Fibroblast of pulmonary artery (primary cell): ENCODE results near the gene INIP.

ENCODE experiments used
- DNase-seq: peaks from one replicate; pipeline ENCODE4 v3.0.0-alpha.2; 2010; ENCODE audit warnings: low read depth
- H3K4me3 ChIP-seq: replicated peaks from 2 replicates; pipeline ENCODE4 v1.5.1; 2011; ENCODE audit warnings: low read depth, mild to moderate bottlenecking, control low read depth, low read length, moderate library complexity
- TF ChIP-seq, protein P1 (sequence below): IDR thresholded peaks from 2 replicates; pipeline ENCODE4 v1.5.1; 2011; ENCODE audit warnings: mild to moderate bottlenecking, control low read depth, low read length, inconsistent platforms; ENCODE audit errors: missing control alignments

INIP gene, protein sequence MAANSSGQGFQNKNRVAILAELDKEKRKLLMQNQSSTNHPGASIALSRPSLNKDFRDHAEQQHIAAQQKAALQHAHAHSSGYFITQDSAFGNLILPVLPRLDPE

DNA sequence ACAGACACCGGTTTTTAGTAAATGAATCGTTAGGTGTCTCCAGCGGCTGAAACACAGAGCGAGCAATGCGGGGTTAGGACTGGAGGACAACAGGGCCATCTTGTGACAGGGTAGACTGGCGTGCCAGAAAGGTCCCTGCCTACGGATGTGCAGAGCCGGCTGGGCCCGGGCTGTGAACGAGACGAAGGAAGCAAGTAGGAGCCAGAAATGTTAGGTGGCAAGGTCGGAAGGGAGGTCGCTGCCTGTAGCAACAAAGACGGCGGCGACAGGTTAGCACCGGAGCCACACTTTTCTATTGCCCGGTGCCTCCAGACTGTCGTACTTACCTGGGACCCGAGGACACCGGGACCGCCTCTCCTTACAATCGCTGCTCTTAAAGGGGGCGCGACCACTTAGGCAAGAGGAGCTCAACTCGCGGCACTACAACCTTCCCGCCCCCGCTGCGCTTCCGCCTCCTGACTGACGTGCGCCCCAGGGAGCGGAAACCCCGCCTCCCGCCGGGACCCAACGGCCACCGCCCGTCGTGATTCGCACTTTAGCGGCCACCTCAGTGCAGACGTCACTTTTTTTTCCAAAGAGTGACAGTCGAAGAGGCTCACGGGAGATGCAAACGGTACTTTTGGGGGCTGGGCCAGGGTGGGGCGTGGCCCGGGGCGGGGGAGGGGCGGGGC lies at the start of gene INIP:
INIP (minus strand) TSS at position 457 of the 671 bp plus-strand sequence. CDS start 1,632 bp downstream, outside the sequence.
- DNase-seq: peak; percentile 97
- TF ChIP-seq, protein P1, sequence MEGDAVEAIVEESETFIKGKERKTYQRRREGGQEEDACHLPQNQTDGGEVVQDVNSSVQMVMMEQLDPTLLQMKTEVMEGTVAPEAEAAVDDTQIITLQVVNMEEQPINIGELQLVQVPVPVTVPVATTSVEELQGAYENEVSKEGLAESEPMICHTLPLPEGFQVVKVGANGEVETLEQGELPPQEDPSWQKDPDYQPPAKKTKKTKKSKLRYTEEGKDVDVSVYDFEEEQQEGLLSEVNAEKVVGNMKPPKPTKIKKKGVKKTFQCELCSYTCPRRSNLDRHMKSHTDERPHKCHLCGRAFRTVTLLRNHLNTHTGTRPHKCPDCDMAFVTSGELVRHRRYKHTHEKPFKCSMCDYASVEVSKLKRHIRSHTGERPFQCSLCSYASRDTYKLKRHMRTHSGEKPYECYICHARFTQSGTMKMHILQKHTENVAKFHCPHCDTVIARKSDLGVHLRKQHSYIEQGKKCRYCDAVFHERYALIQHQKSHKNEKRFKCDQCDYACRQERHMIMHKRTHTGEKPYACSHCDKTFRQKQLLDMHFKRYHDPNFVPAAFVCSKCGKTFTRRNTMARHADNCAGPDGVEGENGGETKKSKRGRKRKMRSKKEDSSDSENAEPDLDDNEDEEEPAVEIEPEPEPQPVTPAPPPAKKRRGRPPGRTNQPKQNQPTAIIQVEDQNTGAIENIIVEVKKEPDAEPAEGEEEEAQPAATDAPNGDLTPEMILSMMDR: no peak
- peak within 1 kb of the TSS; percentile 98 for H3K4me3 ChIP-seq

DNA sequence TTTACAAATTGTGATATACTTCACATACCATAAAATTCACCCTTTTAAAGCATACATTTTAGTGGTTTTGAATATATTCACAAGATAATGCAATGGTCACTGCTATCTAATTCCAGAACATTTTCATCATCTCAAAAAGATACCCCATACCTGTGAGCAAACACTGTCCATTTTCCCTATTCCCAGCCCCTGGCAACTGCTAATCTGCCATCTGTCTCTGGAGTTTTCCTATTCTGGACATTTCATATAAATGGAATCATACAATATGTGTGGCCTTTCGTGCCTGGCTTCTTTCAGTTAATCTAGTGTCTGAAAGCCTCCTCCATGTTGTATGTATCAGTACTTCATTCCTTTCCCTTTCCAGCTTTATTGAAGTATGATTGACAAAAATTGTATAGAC lies 47.4 kb upstream of the INIP start:
- no peak for DNase-seq
- TF ChIP-seq, protein P1: no peak
- H3K4me3 ChIP-seq: no peak overlapping the region

DNA sequence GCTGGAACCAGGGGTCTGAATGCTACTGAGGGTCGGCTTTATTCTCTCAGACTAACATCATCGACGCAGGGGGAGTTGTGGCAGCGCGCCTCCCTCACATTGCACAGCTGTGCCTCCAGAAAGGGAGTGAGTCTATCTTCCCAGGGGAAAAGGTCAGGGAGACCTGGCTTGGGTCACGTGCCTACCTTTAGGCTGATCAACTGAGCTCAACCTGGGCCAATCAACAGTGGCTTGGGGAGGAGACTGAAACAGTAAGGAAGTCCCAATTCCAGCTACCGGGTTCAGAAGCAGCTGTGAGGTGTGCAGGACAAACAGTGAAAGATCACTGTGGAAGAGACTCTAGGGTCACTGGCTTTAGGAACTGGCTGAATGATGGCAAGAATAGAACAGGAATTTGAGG lies 46.9 kb upstream of the INIP start:
- H3K4me3 ChIP-seq: no peak overlapping the region
- DNase-seq: no peak
- TF ChIP-seq, protein P1: no peak

DNA sequence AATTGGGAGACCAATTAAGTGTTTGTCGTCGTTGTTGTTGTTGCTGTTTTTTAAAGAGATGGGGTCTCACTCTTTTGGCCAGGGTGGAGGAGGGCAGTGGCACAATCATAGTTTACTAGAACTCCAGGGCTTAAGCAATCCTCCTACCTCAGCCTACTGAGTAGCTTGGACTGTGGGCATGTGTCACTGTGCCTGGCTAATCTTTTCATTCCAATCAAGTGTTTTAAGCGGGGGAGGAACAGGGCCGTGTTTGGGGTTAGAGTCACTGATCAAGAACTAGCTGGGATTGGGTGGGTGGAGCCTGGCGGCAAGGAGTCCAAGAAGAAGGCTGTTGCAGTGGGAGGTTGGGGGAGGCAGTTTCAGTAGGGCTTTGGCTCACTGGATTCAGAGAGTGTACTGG lies 46.4 kb upstream of the INIP start:
- peak; percentile 74 for DNase-seq
- TF ChIP-seq, protein P1: no peak
- H3K4me3 ChIP-seq: no peak overlapping the region

DNA sequence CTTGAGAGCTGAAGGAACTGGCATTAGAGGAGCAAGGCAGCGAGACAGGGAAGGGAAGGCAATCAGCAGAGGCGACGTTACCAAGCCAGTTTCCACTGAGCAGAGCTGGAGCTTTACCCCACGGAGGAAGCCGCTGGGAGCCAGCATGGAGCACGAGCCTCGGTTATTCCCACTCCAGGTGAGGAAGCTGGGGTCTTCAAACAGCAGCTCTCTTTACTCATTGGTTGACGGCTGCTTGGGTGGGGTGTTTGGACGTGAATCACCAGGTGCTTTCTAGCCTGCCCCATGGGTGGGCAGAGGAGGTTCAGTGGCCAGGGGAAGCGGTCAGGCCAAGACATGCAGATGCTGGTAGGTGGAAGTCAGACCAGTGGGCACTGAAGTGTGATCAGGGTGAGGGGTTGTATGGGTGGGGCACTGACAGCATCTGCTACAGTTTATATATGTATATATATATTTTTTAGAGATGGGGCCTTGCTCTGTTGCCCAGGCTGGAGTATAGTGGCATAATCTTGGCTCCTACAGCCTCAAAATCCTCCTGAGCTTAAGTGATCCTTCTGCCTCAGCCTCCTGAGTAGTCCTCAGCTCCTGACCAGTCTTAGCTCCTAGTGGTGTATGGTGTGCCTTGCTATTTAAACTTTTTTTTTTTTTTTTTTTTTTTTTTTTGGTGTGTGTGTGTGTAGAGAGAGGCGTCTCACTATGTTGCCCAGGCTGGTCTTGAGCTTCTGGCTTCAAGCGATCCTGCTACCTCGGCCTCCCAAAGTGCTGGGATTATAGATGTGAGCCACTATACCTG lies 45.0 kb upstream of the INIP start:
- no peak for DNase-seq
- TF ChIP-seq, protein P1: no peak
- H3K4me3 ChIP-seq: no peak overlapping the region

DNA sequence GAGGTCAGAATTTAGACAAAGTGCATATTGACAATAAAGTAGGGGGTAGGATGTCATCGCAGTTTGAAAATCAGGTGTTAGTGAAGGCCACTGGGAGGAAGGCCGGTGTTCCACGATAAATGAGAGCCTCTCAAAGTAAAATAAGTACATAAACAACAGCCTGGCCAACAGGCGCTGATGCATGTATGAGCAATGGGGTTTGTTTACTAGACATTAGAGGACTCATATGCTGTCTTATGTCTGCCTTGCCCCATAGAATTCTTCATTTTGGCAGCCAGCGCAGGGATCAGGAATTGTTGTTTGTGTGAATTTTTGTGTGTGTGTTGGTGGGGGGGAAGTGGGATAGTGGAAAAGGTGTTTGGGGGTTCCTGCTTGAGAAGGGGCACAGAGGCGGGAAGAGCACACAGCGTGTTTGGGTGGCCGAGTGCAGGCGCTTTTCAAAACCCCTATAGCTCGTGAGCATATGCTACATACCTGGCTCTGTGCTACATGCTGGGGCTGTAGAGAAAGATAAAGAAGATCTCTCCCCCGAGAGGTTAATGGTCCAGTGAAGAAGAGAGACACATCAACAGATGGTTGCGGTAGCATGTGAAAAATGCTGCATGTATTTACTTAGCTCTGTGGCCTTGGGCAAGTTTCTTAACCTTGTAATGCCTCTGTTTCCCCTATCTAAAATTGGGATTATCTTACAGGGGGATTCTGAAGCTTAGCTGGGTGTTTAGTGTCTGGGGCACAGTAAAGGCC lies 44.2 kb upstream of the INIP start:
- H3K4me3 ChIP-seq: no peak overlapping the region
- DNase-seq: no peak

More for the DNA sequence above, 44.2 kb upstream of the INIP start:
- TF ChIP-seq, protein P1: no peak
